ENCODE results near the gene GPX3. TPM values are rescaled to one million over a fixed set of nuclear protein-coding genes. Genes with fewer than 3 reads are reported as not detected.

GPX3 gene
- total RNA-seq, 1 donor from 2014 or later = 199 TPM

GRCh38 chr5:151054709-151055108 is 34.3 kb downstream of the GPX3 start:
- ATAC-seq (no peak), DNase-seq (ENCODE audit: low spot score) (no peak)

GRCh38 chr5:151055336-151055735 is 34.9 kb downstream of the GPX3 start:
- no peak for ATAC-seq
- DNase-seq (ENCODE audit: low spot score) = no peak

GRCh38 chr5:151056379-151057325 is 36.3 kb downstream of the GPX3 start:
- DNase-seq (ENCODE audit: low spot score) (no peak), ATAC-seq (no peak)

- no peak for ATAC-seq
- no peak for DNase-seq (ENCODE audit: low spot score)
Measured at GRCh38 chr5:151058301-151058700, 37.9 kb downstream of the GPX3 start.

GRCh38 chr5:151058891-151059489 is 38.6 kb downstream of the GPX3 start:
- ATAC-seq (peak; percentile 48), DNase-seq (ENCODE audit: low spot score) (no peak)

GRCh38 chr5:151060742-151061141 is 40.4 kb downstream of the GPX3 start:
- DNase-seq (ENCODE audit: low spot score) (no peak), ATAC-seq (no peak)

GRCh38 chr5:151062405-151063141 is 42.2 kb downstream of the GPX3 start:
- no peak for DNase-seq (ENCODE audit: low spot score)
- no peak for ATAC-seq

GRCh38 chr5:151063142-151063989 is 43.0 kb downstream of the GPX3 start:
- DNase-seq (ENCODE audit: low spot score) (no peak), ATAC-seq (no peak)

GRCh38 chr5:151064916-151065499 is 44.6 kb downstream of the GPX3 start:
- DNase-seq (ENCODE audit: low spot score) (no peak), ATAC-seq (no peak)

GRCh38 chr5:151065609-151066008 is 45.2 kb downstream of the GPX3 start:
- ATAC-seq = no peak
- DNase-seq (ENCODE audit: low spot score) = no peak

GRCh38 chr5:151066920-151067319 is 46.5 kb downstream of the GPX3 start:
- DNase-seq (ENCODE audit: low spot score) (no peak), ATAC-seq (no peak)

- ATAC-seq (no peak), DNase-seq (ENCODE audit: low spot score) (no peak)
Measured at GRCh38 chr5:151067632-151068432, 47.4 kb downstream of the GPX3 start.

- no peak for DNase-seq (ENCODE audit: low spot score)
Measured at GRCh38 chr5:151068433-151069197, 48.2 kb downstream of the GPX3 start.

GRCh38 chr5:151070449-151070848 is 50.1 kb downstream of the GPX3 start:
- ATAC-seq = no peak
- DNase-seq (ENCODE audit: low spot score) = no peak

More at GRCh38 chr5:151068433-151069197, 48.2 kb downstream of the GPX3 start:
- no peak for ATAC-seq

- ATAC-seq (no peak), DNase-seq (ENCODE audit: low spot score) (no peak)
Measured at GRCh38 chr5:151071021-151071420, 50.6 kb downstream of the GPX3 start.

GRCh38 chr5:151071848-151072629 is 51.6 kb downstream of the GPX3 start:
- ATAC-seq = no peak
- no peak for DNase-seq (ENCODE audit: low spot score)

- DNase-seq (ENCODE audit: low spot score) (no peak), ATAC-seq (no peak)
Measured at GRCh38 chr5:151072630-151073025, 52.2 kb downstream of the GPX3 start.

GRCh38 chr5:151073280-151073679 is 52.9 kb downstream of the GPX3 start:
- ATAC-seq (no peak), DNase-seq (ENCODE audit: low spot score) (no peak)

All from left lobe of liver (tissue), 2 donors.